Umbilical cord (tissue), 2 donors: ENCODE data around the gene CELF6. TPM values are rescaled to one million over a fixed set of nuclear protein-coding genes. Genes with fewer than 3 reads are reported as not detected.
"Not testable (repeated sequence)": the region's sequence is repeated elsewhere in the genome, so short reads cannot be mapped to it uniquely, and the experiment has no call there.

ENCODE experiments used
- DNase-seq: peaks from one replicate; pipeline ENCODE4 v3.0.0-alpha.2; 2015; ENCODE audit warnings: low spot score
- total RNA-seq: library from RNA; depleted of rRNA; stranded (reverse); fragments of >200 nt; gene quantifications from one replicate; pipeline ENCODE4 v1.2.3, GENCODE V29; 2014; ENCODE audit warnings: low replicate concordance; ENCODE audit not compliant: insufficient read depth

CELF6 gene
- total RNA-seq, 1 donor from 2014 or later = 1.9 TPM

GRCh38 chr15:72318408-72318942 lies 1.5 kb downstream of the CELF6 start:
- no peak for DNase-seq

GRCh38 chr15:72315706-72316370 lies 4.1 kb downstream of the CELF6 start:
- peak; percentile 24 for DNase-seq

GRCh38 chr15:72313881-72314280 lies 6.1 kb downstream of the CELF6 start:
- no peak for DNase-seq

GRCh38 chr15:72313448-72313840 lies 6.5 kb downstream of the CELF6 start:
- no peak for DNase-seq

- DNase-seq = peak; percentile 35
These were observed 7.1 kb downstream of the CELF6 start for GRCh38 chr15:72312605-72313447.

- DNase-seq = no peak
These were observed 12.9 kb downstream of the CELF6 start for GRCh38 chr15:72307026-72307425.

- no peak for DNase-seq
These were observed 13.7 kb downstream of the CELF6 start for GRCh38 chr15:72306211-72306785.

- no peak for DNase-seq
These were observed 15.4 kb downstream of the CELF6 start for GRCh38 chr15:72304596-72304995.

- DNase-seq = no peak
These were observed 17.0 kb downstream of the CELF6 start for GRCh38 chr15:72302955-72303354.

GRCh38 chr15:72289597-72290325 lies 30.2 kb downstream of the CELF6 start:
- DNase-seq = no peak

GRCh38 chr15:72288796-72289596 lies 31.0 kb downstream of the CELF6 start:
- DNase-seq = no peak

GRCh38 chr15:72285927-72286516 lies 33.9 kb downstream of the CELF6 start:
- DNase-seq = no peak

- no peak for DNase-seq
These were observed 34.6 kb downstream of the CELF6 start for GRCh38 chr15:72285402-72285801.

GRCh38 chr15:72284781-72285180 lies 35.2 kb downstream of the CELF6 start:
- no peak for DNase-seq

GRCh38 chr15:72281713-72282112 lies 38.2 kb downstream of the CELF6 start:
- DNase-seq = no peak

- no peak for DNase-seq
These were observed 39.2 kb downstream of the CELF6 start for GRCh38 chr15:72280751-72281150.

- no peak for DNase-seq
These were observed 41.2 kb downstream of the CELF6 start for GRCh38 chr15:72278737-72279136.

- no peak for DNase-seq
These were observed 43.6 kb downstream of the CELF6 start for GRCh38 chr15:72276326-72276700.

- DNase-seq = not testable (repeated sequence)
These were observed 44.2 kb downstream of the CELF6 start for GRCh38 chr15:72275635-72276325.

- no peak for DNase-seq
These were observed 47.0 kb downstream of the CELF6 start for GRCh38 chr15:72272997-72273352.
